Hematopoietic multipotent progenitor cell treated with erythropoietin and hydrocortisone succinate and interleukin-3 and kit ligand, for 8 days (in vitro differentiated cells): ENCODE measurements around the gene HIRIP3.

Experiments
- DNase-seq: peaks from one replicate; pipeline ENCODE4 v3.0.0-alpha.2; 2015

HIRIP3 gene

DNA sequence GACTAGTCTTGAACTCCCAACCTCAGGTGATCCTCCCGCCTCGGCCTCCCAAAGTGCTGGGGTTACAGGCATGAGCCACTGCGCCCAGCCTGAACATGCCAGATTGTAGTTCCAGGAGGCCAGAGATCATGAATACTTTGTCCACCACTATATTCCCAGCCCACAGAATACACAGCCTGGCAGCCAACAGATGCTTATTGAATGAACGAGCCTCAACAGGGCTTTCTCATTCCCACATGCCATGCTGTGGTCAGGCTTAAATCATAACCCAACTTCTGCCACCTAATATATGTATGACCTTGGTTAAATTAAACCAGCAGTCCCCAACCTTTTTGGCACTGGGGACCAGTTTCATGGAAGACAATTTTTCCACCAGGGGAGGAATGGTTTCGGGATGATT, 36.7 kb downstream of the HIRIP3 start:
- DNase-seq: no peak

DNA sequence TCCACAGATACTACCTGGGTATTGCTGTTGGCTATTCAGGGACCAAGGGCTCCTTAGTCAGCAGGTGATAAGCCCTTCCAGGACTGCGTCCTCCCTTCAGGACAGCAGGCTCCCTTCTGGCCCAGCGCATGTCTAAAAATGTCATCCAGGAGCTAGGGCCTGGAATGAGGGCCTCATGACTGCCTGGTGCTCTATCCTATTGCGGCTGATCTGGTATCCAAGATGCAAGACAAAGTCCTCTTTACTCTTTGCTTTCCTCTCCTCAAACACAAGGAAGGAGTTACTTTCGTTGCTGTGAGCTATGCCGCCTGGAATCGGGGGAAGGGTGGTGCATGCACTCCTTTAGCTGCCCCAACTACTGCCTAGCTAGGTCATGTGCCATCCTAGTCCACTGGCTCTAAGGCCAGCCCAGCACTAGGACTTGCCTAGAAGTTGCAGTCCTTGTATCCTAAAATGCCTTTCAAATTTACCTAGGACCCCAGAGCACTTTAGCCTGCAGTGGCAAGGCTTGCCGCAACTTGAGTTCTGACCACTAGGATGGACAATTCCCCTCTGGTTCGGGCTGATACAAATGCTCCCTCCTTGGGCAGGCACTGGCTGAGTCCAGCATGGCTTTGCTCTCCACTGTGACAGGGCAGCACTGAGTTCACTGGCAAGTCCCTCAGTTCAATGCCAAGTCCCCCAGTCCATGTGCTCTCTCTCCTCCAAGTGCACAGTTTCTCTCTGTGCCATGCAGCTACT, 43.6 kb downstream of the HIRIP3 start:
- DNase-seq: no peak

DNA sequence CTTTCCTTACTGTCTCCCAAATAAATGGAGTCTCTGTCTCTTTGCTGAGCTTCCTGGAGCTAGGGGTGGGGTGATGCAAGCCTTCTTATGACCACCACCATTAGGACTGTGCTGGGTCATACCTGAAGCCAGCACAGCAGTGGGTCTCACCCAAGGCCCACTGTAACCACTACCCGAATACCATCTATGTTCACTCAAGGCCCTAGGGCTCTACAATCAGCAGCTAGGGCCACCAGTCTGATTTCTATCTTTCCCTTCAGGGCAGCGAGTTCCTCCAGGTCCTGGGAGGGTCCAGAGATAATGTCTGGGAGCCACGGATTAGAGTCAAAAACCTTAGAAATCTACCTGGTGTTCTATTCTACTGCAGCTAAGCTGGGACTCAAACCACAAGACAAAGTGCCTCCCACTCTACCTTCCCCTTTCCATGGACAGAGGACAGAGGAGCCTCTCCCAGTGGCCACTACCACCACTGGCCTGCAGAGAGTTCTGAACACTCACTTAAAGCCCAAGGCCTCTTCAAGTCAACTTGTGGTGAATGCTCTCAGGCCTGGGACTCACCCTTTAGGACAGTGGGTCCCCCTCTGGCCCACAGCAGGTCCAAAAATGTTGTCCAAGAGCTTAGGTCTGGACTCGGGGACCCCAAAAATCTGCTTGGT, 44.5 kb downstream of the HIRIP3 start:
- no peak for DNase-seq

DNA sequence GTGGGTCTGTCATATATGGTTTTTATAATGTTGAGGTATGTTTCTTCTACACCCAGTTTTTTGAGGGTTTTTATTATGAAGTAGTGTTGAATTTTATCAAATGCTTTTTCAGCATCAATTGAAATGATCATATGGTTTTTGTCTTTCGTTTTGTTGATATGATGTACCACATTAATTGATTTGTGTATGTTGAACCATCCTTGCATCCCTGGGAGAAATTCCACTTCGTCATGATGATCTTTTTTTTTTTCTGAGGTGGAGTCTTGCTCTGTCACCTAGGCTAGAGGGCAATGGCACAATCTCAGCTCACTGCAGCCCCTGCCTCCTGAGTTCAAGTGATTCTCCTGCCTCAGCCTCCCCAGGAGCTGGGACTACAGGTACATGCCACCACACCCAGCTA, 47.5 kb downstream of the HIRIP3 start:
- DNase-seq: no peak

DNA sequence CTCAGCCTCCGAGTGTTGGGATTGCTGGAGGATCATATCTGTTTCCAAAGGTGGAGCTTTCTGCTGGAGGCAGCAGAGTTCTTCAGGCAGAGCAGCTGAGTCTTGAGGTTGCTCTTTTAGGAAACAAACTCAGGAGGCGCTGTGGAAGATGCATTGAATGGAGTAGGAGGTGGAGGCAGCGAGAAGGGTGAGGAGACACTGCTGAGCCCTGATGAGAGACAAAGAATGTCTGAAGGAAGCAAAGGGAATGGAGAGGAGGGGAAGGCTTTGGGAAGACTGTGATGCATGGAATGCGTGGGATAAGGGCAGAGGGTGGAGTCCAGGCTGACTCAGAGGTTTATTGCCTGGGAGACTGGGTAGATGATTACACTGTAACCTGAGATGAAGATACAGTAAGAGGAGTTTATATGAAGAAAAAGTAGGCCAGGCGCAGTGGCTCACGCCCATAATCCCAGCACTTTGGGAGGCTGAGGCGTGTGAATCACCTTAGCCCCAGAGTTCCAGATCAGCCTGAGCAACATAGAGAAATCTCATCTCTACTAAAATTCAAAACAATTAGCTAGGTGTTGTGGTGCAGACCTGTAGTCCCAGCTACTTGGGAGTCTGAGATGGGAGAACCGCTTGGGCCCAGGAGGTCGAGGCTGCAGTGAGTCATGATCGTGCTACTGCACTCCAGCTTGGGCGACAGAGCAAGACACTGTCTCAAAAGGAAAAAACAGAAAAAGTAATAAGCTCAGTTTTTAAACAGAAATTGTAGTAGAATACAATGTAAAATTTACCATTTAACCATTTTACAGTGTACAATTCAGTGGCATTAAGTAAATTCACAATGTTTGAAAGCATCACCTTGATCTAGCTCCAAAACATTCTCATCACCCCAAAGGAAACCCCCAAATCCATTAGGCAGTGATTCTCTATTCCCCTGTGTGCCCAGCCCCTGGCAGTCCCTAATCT, 51.3 kb downstream of the HIRIP3 start:
- DNase-seq: no peak
